PC-9 (cell line): ENCODE data around the gene TMTC2. TPM values are rescaled to one million over a fixed set of nuclear protein-coding genes. Genes with fewer than 3 reads are reported as not detected.
"Not testable (repeated sequence)": the region's sequence is repeated elsewhere in the genome, so short reads cannot be mapped to it uniquely, and the experiment has no call there.

Experiments
- BruUV-seq: library from RNA; stranded (reverse); fragments of 400-500 nt; replicated peaks from 2 replicates; lab custom pipeline; 2021; lab: Mats Ljungman, UMichigan
- CTCF ChIA-PET: fragments of 300-600 bp; sonication (Branson Sonifier 250); formaldehyde crosslinking; loops from one replicate; lab custom pipeline; 2022; ENCODE audit warnings: antibody characterized with exemption; lab: Charles Lee
- POLR2A ChIA-PET: fragments of 300-600 bp; sonication (Branson Sonifier 250); formaldehyde crosslinking; loops from one replicate; lab custom pipeline; 2022; ENCODE audit warnings: antibody characterized with exemption; ENCODE audit not compliant: unreplicated experiment; lab: Charles Lee
- DNase-seq, 2 experiments: peaks; one replicate each; pipeline versions ENCODE4 v3.0.0 to v3.0.0-alpha.2; 2015 to 2022; ENCODE audit warnings: mixed read lengths in 1 of 2
- H2AFZ ChIP-seq: fragments of 200-600 bp; sonication (generic); 2 replicates; pipeline ENCODE4 v1.8.1; 2017; ENCODE audit warnings: antibody characterized with exemption
- H3F3A ChIP-seq: fragments of 200-600 bp; sonication (generic); 2 replicates; pipeline ENCODE4 v1.8.1; 2017; ENCODE audit warnings: antibody characterized with exemption, mild to moderate bottlenecking, low read depth; ENCODE audit not compliant: insufficient read depth
- H3K27ac ChIP-seq: fragments of 200-600 bp; sonication (generic); 2 replicates; pipeline ENCODE4 v1.6.1; 2016; ENCODE audit warnings: mixed run types
- H3K27me3 ChIP-seq: fragments of 200-600 bp; sonication (generic); 2 replicates; pipeline ENCODE4 v1.6.1; 2016; ENCODE audit warnings: low read depth, mixed run types; ENCODE audit not compliant: insufficient read depth
- H3K36me3 ChIP-seq: fragments of 200-600 bp; sonication (generic); 2 replicates; pipeline ENCODE4 v1.6.1; 2016; ENCODE audit warnings: low read depth, mixed run types
- H3K4me1 ChIP-seq: fragments of 200-600 bp; sonication (generic); replicated peaks from 2 replicates; pipeline ENCODE4 v1.6.1; 2016; ENCODE audit warnings: mixed run types; ENCODE audit not compliant: insufficient read depth
- H3K4me2 ChIP-seq: fragments of 200-600 bp; sonication (generic); 2 replicates; pipeline ENCODE4 v1.6.1; 2017; ENCODE audit warnings: mixed run types
- H3K4me3 ChIP-seq: fragments of 200-600 bp; sonication (generic); 2 replicates; pipeline ENCODE4 v1.6.1; 2016; ENCODE audit warnings: mixed run types
- H3K79me2 ChIP-seq: fragments of 200-600 bp; sonication (generic); 2 replicates; pipeline ENCODE4 v1.6.1; 2017; ENCODE audit warnings: low read depth, mixed run types
- H3K9me2 ChIP-seq: fragments of 200-600 bp; sonication (generic); 2 replicates; pipeline ENCODE4 v1.8.1; 2017; ENCODE audit warnings: mild to moderate bottlenecking; ENCODE audit not compliant: insufficient read depth
- H3K9me3 ChIP-seq: fragments of 200-600 bp; sonication (generic); 2 replicates; pipeline ENCODE4 v1.8.1; 2016; ENCODE audit warnings: low read depth; ENCODE audit not compliant: insufficient read depth
- H4K20me1 ChIP-seq: fragments of 200-600 bp; sonication (generic); 2 replicates; pipeline ENCODE4 v1.8.1; 2017; ENCODE audit not compliant: insufficient read depth
- EZH2 ChIP-seq: fragments of 200-600 bp; sonication (generic); IDR thresholded peaks from 2 replicates; pipeline ENCODE4 v1.8.0; 2017; ENCODE audit warnings: antibody characterized with exemption, low read depth
- intact Hi-C: fragments of 100-400 bp; cut with micrococcal nuclease; formaldehyde crosslinking; loops from one replicate; pipeline ENCODE4 v1.10.0; 2022; ENCODE audit not compliant: unreplicated experiment
- total RNA-seq: library from RNA; stranded (reverse); gene quantifications from 2 replicates; pipeline ENCODE4 v1.2.3, GENCODE V29; 2021
- TF ChIP-seq, protein P1 (sequence below): fragments of 200-600 bp; sonication (generic); conservative IDR thresholded peaks from 2 replicates; pipeline ENCODE4 v1.6.1; 2017; ENCODE audit warnings: mixed run types, antibody characterized with exemption, mild to moderate bottlenecking, moderate library complexity

TMTC2 gene
- total RNA-seq, 1 experiment from 2014 or later: 8.6 TPM

DNA sequence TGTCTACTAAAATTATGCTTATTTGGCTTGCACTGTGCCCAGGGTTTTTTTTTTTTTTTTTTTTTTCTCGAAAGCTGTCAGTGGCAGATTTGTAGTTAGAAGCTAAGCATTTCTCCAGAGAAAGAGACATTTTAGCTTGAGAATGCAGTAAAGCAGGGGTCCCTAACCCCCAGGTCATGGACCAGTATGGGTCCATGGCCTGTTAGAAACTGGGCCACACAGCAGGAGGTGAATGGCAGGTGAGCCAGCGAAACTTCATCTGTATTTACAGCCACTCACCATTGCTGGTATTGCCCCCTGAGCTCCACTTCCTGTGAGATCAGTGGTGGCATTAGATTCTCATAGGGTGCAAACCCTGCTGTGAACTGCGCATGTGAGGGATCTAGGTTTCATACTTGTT lies 73.7 kb downstream of the TMTC2 start:
- POLR2A ChIA-PET: no interaction called here
- CTCF ChIA-PET: no interaction called here
- no TSS peak for BruUV-seq

DNA sequence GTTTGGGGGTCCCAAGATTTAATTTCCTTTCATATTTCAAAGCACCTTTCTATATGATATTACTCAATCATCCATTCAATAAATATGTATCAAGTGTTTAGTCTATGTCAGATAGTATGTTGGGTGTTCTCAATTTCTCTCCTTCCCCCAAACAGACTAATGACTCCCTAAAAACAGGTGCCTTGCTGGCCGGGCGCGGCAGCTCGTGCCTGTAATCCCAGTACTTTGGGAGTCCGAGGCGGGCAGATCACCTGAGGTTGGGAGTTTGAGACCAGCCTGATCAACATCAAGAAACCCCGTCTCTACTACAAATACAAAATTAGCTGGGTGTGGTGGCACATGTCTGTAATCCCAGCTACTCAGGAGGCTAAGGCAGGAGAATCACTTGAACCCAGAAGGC lies 78.5 kb downstream of the TMTC2 start:
- H3F3A ChIP-seq, H3K9me2 ChIP-seq, BruUV-seq, H2AFZ ChIP-seq, CTCF ChIA-PET, H3K4me3 ChIP-seq, H4K20me1 ChIP-seq, H3K9me3 ChIP-seq, H3K27ac ChIP-seq, H3K79me2 ChIP-seq, intact Hi-C loops, POLR2A ChIA-PET, H3K4me1 ChIP-seq, H3K4me2 ChIP-seq, DNase-seq, H3K27me3 ChIP-seq, H3K36me3 ChIP-seq: not testable (repeated sequence)

More for the DNA sequence above, 73.7 kb downstream of the TMTC2 start:
- no peak for TF ChIP-seq EZH2
- TF ChIP-seq, protein P1, sequence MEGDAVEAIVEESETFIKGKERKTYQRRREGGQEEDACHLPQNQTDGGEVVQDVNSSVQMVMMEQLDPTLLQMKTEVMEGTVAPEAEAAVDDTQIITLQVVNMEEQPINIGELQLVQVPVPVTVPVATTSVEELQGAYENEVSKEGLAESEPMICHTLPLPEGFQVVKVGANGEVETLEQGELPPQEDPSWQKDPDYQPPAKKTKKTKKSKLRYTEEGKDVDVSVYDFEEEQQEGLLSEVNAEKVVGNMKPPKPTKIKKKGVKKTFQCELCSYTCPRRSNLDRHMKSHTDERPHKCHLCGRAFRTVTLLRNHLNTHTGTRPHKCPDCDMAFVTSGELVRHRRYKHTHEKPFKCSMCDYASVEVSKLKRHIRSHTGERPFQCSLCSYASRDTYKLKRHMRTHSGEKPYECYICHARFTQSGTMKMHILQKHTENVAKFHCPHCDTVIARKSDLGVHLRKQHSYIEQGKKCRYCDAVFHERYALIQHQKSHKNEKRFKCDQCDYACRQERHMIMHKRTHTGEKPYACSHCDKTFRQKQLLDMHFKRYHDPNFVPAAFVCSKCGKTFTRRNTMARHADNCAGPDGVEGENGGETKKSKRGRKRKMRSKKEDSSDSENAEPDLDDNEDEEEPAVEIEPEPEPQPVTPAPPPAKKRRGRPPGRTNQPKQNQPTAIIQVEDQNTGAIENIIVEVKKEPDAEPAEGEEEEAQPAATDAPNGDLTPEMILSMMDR: no peak
- Histone ChIP-seq H3K36me3 (no peaks in the 10 kb centered on the region), H3F3A (no peaks in the 10 kb centered on the region; the same call in 1 of the 2 replicates), H3K27ac (no peak overlapping the region), H3K4me1 (no peaks in the 10 kb centered on the region), H3K9me2 (no peaks in the 10 kb centered on the region), H2AFZ (no peak overlapping the region), H4K20me1 (no peaks in the 10 kb centered on the region), H3K27me3 (no peaks in the 10 kb centered on the region), H3K79me2 (no peaks in the 10 kb centered on the region), H3K4me3 (no peak overlapping the region), H3K9me3 (no peaks in the 10 kb centered on the region), H3K4me2 (no peak overlapping the region)
- intact Hi-C loops: no loop called here
- no peak for DNase-seq

DNA sequence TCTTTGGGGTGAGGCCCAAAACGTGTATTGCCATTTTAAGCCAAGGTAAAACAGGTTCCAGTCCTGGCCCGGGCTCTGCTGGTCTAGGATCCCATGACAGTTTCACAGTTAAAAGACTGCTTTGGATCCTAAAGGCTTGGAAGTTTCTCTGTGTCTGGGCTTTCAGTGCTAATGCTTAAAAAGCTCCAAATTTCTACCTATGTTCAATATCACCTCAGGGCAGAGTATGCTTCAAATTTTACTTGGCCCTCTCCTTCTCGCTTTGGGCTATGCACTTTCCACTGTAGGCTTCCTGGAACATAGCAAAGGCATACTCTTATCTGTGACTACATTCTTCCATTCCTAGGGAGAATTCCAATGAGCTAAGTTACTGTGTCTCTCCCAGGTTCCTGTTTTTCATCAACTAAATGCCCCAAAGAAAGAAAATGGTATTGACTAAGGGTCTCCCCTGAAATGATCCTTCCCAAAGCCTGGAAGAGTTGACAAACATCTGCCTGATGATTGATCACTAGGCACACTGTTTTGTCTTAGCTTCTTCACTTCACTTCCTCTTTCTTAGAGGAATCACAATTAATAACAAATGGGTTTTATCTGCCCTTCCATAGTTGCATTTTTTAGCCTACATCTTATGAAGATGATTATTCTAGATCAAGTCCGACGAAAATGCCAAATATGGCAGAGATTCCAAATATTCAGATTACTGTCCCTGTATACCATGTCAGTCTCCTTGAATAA lies 79.4 kb downstream of the TMTC2 start:
- H3K4me1 ChIP-seq: no peaks in the 10 kb centered on the region
- H3K36me3 ChIP-seq: no peaks in the 10 kb centered on the region
- no peaks in the 10 kb centered on the region for H3K79me2 ChIP-seq
- no peaks in the 10 kb centered on the region for H3K27me3 ChIP-seq
- no peak overlapping the region for H3K27ac ChIP-seq
- no peak overlapping the region for H2AFZ ChIP-seq
- H3K4me2 ChIP-seq: no peak overlapping the region
- no peaks in the 10 kb centered on the region for H3F3A ChIP-seq
- no peaks in the 10 kb centered on the region for H3K9me3 ChIP-seq
- CTCF ChIA-PET: no interaction called here
- no peak overlapping the region for H3K4me3 ChIP-seq
- intact Hi-C loops: no loop called here
- TF ChIP-seq, protein P1: no peak
- TF ChIP-seq EZH2: no peak
- no peaks in the 10 kb centered on the region for H3K9me2 ChIP-seq
- no peaks in the 10 kb centered on the region for H4K20me1 ChIP-seq
- no peak for DNase-seq
- no TSS peak for BruUV-seq
- POLR2A ChIA-PET: no interaction called here
